DND-41 (cell line): ENCODE results near the gene RNF31.

Experiments used
- ATAC-seq: fragments of 200-7000 bp; cut with Tn5 transposase; 3 replicates; pipeline ENCODE4 v1.9.1; 2021; ENCODE audit warnings: low read depth; ENCODE audit not compliant: insufficient read depth
- DNase-seq: peaks from one replicate; pipeline ENCODE4 v3.0.0-alpha.2; 2020
- H2AFZ ChIP-seq: 2 replicates; pipeline ENCODE4 v1.6.0; 2012; ENCODE audit warnings: low read depth, low read length
- H3K27ac ChIP-seq: 2 replicates; pipeline ENCODE4 v1.5.1; 2012; ENCODE audit warnings: low read length, inconsistent platforms
- H3K27me3 ChIP-seq: fragments of 200-600 bp; sonication (generic); 2 replicates; pipeline ENCODE4 v1.6.0; 2012; ENCODE audit warnings: low read length, mild to moderate bottlenecking, inconsistent platforms; ENCODE audit not compliant: insufficient read depth, poor library complexity
- H3K36me3 ChIP-seq: 2 replicates; pipeline ENCODE4 v1.5.1; 2012; ENCODE audit warnings: low read length, inconsistent platforms; ENCODE audit not compliant: insufficient read depth
- H3K4me1 ChIP-seq: 2 replicates; pipeline ENCODE4 v1.5.1; 2012; ENCODE audit warnings: mild to moderate bottlenecking, low read length; ENCODE audit not compliant: insufficient read depth
- H3K4me2 ChIP-seq: 2 replicates; pipeline ENCODE4 v1.6.0; 2012; ENCODE audit warnings: mild to moderate bottlenecking, moderate library complexity, low read length, inconsistent platforms; ENCODE audit not compliant: insufficient read depth
- H3K4me3 ChIP-seq, 2 experiments: fragments of 200-600 bp in 1 of 2; shearing (Covaris generic) in 1 of 2; 2 replicates each; pipeline ENCODE4 v1.5.1; 2012 to 2016; ENCODE audit warnings: inconsistent platforms in 2 of 2, low read length in 2 of 2, mild to moderate bottlenecking in 2 of 2, low read depth in 1 of 2, moderate library complexity in 1 of 2
- H3K79me2 ChIP-seq: 2 replicates; pipeline ENCODE4 v1.6.0; 2012; ENCODE audit warnings: low read length, inconsistent platforms; ENCODE audit not compliant: insufficient read depth
- H3K9ac ChIP-seq: 2 replicates; pipeline ENCODE4 v1.6.0; 2012; ENCODE audit warnings: low read depth, mild to moderate bottlenecking, inconsistent platforms, low read length, moderate library complexity
- H3K9me3 ChIP-seq: 2 replicates; pipeline ENCODE4 v1.5.1; 2012; ENCODE audit warnings: low read length, moderate library complexity, mild to moderate bottlenecking, inconsistent platforms; ENCODE audit not compliant: insufficient read depth, severe bottlenecking
- H4K20me1 ChIP-seq: 2 replicates; pipeline ENCODE4 v1.6.0; 2012; ENCODE audit warnings: low read length; ENCODE audit not compliant: insufficient read depth
- CTCF ChIP-seq: IDR thresholded peaks from 2 replicates; pipeline ENCODE4 v1.5.1; 2012; ENCODE audit warnings: borderline replicate concordance, low read length, moderate library complexity, mild to moderate bottlenecking; ENCODE audit not compliant: poor library complexity, severe bottlenecking; ENCODE audit errors: extremely low read depth
- EZH2 ChIP-seq: IDR thresholded peaks from 3 replicates; pipeline ENCODE4 v1.6.1; 2012; ENCODE audit warnings: borderline replicate concordance, low read depth, mild to moderate bottlenecking, moderate library complexity, low read length, inconsistent platforms; ENCODE audit not compliant: severe bottlenecking

RNF31 gene

GRCh38 chr14:24182110-24182882 is 35.0 kb downstream of the RNF31 start:
- no peaks in the 10 kb centered on the region for H3K27me3 ChIP-seq
- no peak for TF ChIP-seq CTCF
- no peak for TF ChIP-seq EZH2
- no peak overlapping the region for H3K4me3 ChIP-seq
- 0 out of 3 replicates have a peak, but pooled peaks have one; percentile 8 for ATAC-seq
- H3K79me2 ChIP-seq = peaks cover 9% of the 10 kb centered on the region; the same call in 1 of the 2 replicates
- peaks cover 23% of the 10 kb centered on the region; the same call in 1 of the 2 replicates for H4K20me1 ChIP-seq
- DNase-seq = no peak
- no peak overlapping the region for H3K27ac ChIP-seq
- no peak overlapping the region for H2AFZ ChIP-seq
- no peaks in the 10 kb centered on the region for H3K9me3 ChIP-seq
- H3K4me2 ChIP-seq = no peak overlapping the region
- H3K4me1 ChIP-seq = peaks cover 8% of the 10 kb centered on the region
- H3K36me3 ChIP-seq = peaks cover 89% of the 10 kb centered on the region
- H3K9ac ChIP-seq = no peak overlapping the region

GRCh38 chr14:24183014-24183481 is 35.8 kb downstream of the RNF31 start:
- TF ChIP-seq EZH2 = no peak
- no peak for TF ChIP-seq CTCF
- H3K27ac ChIP-seq = no peak overlapping the region
- no peaks in the 10 kb centered on the region for H3K9me3 ChIP-seq
- H2AFZ ChIP-seq = no peak overlapping the region
- no peak for DNase-seq
- peaks cover 89% of the 10 kb centered on the region for H3K36me3 ChIP-seq
- no peak overlapping the region for H3K9ac ChIP-seq
- ATAC-seq = no peak
- peaks cover 23% of the 10 kb centered on the region; the same call in 1 of the 2 replicates for H4K20me1 ChIP-seq
- peaks cover 16% of the 10 kb centered on the region; the same call in 1 of the 2 replicates for H3K79me2 ChIP-seq
- no peaks in the 10 kb centered on the region for H3K27me3 ChIP-seq
- no peak overlapping the region for H3K4me3 ChIP-seq
- H3K4me1 ChIP-seq = peaks cover 15% of the 10 kb centered on the region
- H3K4me2 ChIP-seq = no peak overlapping the region

- Histone ChIP-seq H2AFZ (no peak overlapping the region), H3K4me2 (no peak overlapping the region), H3K79me2 (peaks cover 18% of the 10 kb centered on the region), H3K4me3 (no peak overlapping the region), H3K27me3 (no peaks in the 10 kb centered on the region), H3K4me1 (peaks cover 26% of the 10 kb centered on the region), H3K36me3 (peaks cover 78% of the 10 kb centered on the region), H3K9me3 (no peaks in the 10 kb centered on the region), H3K9ac (no peak overlapping the region), H3K27ac (no peak overlapping the region), H4K20me1 (peaks cover 22% of the 10 kb centered on the region; the same call in 1 of the 2 replicates)
- DNase-seq (no peak), ATAC-seq (no peak)
- TF ChIP-seq EZH2 (no peak), CTCF (no peak)
These were observed 37.0 kb downstream of the RNF31 start for GRCh38 chr14:24184104-24184970.
